Activated CD4-positive, alpha-beta T cell treated with anti-CD3 and anti-CD28 coated beads, Interleukin-2, amount 10 ng/mL, durations not matched to agents 24 days and 14 days (primary cell): Measurements from ENCODE around the gene PRM1. TPM values are rescaled to one million over a fixed set of nuclear protein-coding genes. Genes with fewer than 3 reads are reported as not detected.
A peak's percentile ranks its signal among the peaks of the same experiment; 100 is the strongest.

Source experiments
- DNase-seq: peaks from one replicate; pipeline ENCODE4 v3.0.0; 2022
- H3K27ac Mint-ChIP-seq: one replicate; pipeline ENCODE4 v1.8.0; 2022; ENCODE audit warnings: mild to moderate bottlenecking, mixed read lengths
- H3K27me3 Mint-ChIP-seq: one replicate; pipeline ENCODE4 v1.8.0; 2022; ENCODE audit warnings: mixed read lengths
- H3K36me3 Mint-ChIP-seq: one replicate; pipeline ENCODE4 v1.8.0; 2022; ENCODE audit warnings: low read depth, mild to moderate bottlenecking, mixed read lengths
- H3K4me1 Mint-ChIP-seq: one replicate; pipeline ENCODE4 v1.8.0; 2021; ENCODE audit warnings: mixed read lengths
- H3K4me3 Mint-ChIP-seq: one replicate; pipeline ENCODE4 v1.8.0; 2022; ENCODE audit warnings: mild to moderate bottlenecking, moderate library complexity, mixed read lengths
- H3K9me3 Mint-ChIP-seq: one replicate; pipeline ENCODE4 v1.8.0; 2021; ENCODE audit warnings: mixed read lengths
- intact Hi-C: fragments of 100-400 bp; cut with micrococcal nuclease; formaldehyde crosslinking; loops from one replicate; pipeline ENCODE4 v1.15.1; 2023
- total RNA-seq: library from RNA; stranded (reverse); gene quantifications from 2 replicates; pipeline ENCODE4 v1.2.3, GENCODE V29; 2022

PRM1 gene
- total RNA-seq, 1 donor from 2014 or later = not detected

- peak overlapping the region; percentile 83 for H3K27ac Mint-ChIP-seq
- H3K36me3 Mint-ChIP-seq = no peaks in the 10 kb centered on the region
- H3K9me3 Mint-ChIP-seq = no peaks in the 10 kb centered on the region
- H3K4me3 Mint-ChIP-seq = peak overlapping the region; percentile 56
- intact Hi-C loops = no loop called here
- peaks cover 42% of the 10 kb centered on the region for H3K4me1 Mint-ChIP-seq
- DNase-seq = peak; percentile 85
- no peaks in the 10 kb centered on the region for H3K27me3 Mint-ChIP-seq
These were observed 40.3 kb downstream of the PRM1 start for GRCh38 chr16:11240636-11241473.

- Mint-ChIP-seq H3K4me1 (peaks cover 41% of the 10 kb centered on the region), H3K27me3 (no peaks in the 10 kb centered on the region), H3K4me3 (peak overlapping the region; percentile 56), H3K36me3 (no peaks in the 10 kb centered on the region), H3K27ac (peak overlapping the region; percentile 83), H3K9me3 (no peaks in the 10 kb centered on the region)
- intact Hi-C loops = no loop called here
- DNase-seq = no peak
These were observed 41.2 kb downstream of the PRM1 start for GRCh38 chr16:11239644-11240632.

GRCh38 chr16:11238272-11239202, 42.6 kb downstream of the PRM1 start:
- peak overlapping the region; percentile 39 for H3K27ac Mint-ChIP-seq
- no peak overlapping the region for H3K4me3 Mint-ChIP-seq
- intact Hi-C loops = no loop called here
- no peaks in the 10 kb centered on the region for H3K9me3 Mint-ChIP-seq
- DNase-seq = no peak
- H3K4me1 Mint-ChIP-seq = peaks cover 52% of the 10 kb centered on the region
- H3K36me3 Mint-ChIP-seq = no peaks in the 10 kb centered on the region
- no peaks in the 10 kb centered on the region for H3K27me3 Mint-ChIP-seq

- no peaks in the 10 kb centered on the region for H3K27me3 Mint-ChIP-seq
- H3K4me1 Mint-ChIP-seq = peaks cover 68% of the 10 kb centered on the region
These were observed 44.5 kb downstream of the PRM1 start for GRCh38 chr16:11236461-11237254.

GRCh38 chr16:11235703-11235991, 45.5 kb downstream of the PRM1 start:
- no peaks in the 10 kb centered on the region for H3K9me3 Mint-ChIP-seq
- no peak overlapping the region for H3K4me3 Mint-ChIP-seq
- intact Hi-C loops = no loop called here

More at GRCh38 chr16:11236461-11237254, 44.5 kb downstream of the PRM1 start:
- Mint-ChIP-seq H3K36me3 (no peaks in the 10 kb centered on the region), H3K27ac (peak overlapping the region; percentile 72), H3K4me3 (peak overlapping the region; percentile 15), H3K9me3 (no peaks in the 10 kb centered on the region)
- intact Hi-C loops = no loop called here
- no peak for DNase-seq

GRCh38 chr16:11234884-11235702, 46.0 kb downstream of the PRM1 start:
- intact Hi-C loops = loop anchor here (1.0 kb wide), 3 partner anchors 17 to 271 kb away; no protein-coding TSS in a partner anchor
- Mint-ChIP-seq H3K9me3 (no peaks in the 10 kb centered on the region), H3K4me3 (peak overlapping the region; percentile 19), H3K27me3 (no peaks in the 10 kb centered on the region), H3K27ac (peak overlapping the region; percentile 68), H3K4me1 (peaks cover 69% of the 10 kb centered on the region), H3K36me3 (no peaks in the 10 kb centered on the region)
- DNase-seq = peak; percentile 68

More at GRCh38 chr16:11235703-11235991, 45.5 kb downstream of the PRM1 start:
- Mint-ChIP-seq H3K27ac (peak overlapping the region; percentile 68), H3K27me3 (no peaks in the 10 kb centered on the region), H3K4me1 (peaks cover 73% of the 10 kb centered on the region), H3K36me3 (no peaks in the 10 kb centered on the region)
- DNase-seq = no peak

- Mint-ChIP-seq H3K4me3 (peak overlapping the region; percentile 78), H3K27me3 (no peaks in the 10 kb centered on the region), H3K4me1 (peaks cover 71% of the 10 kb centered on the region), H3K27ac (peak overlapping the region; percentile 98), H3K9me3 (no peaks in the 10 kb centered on the region), H3K36me3 (no peaks in the 10 kb centered on the region)
- intact Hi-C loops = loop anchor here (1.0 kb wide), 8 partner anchors 9 to 270 kb away; no protein-coding TSS in a partner anchor
- DNase-seq = peak; percentile 91
These were observed 47.3 kb downstream of the PRM1 start for GRCh38 chr16:11233727-11234376.

- Mint-ChIP-seq H3K27me3 (no peaks in the 10 kb centered on the region), H3K4me1 (peaks cover 74% of the 10 kb centered on the region), H3K27ac (peak overlapping the region; percentile 98), H3K4me3 (peak overlapping the region; percentile 78), H3K9me3 (no peaks in the 10 kb centered on the region), H3K36me3 (no peaks in the 10 kb centered on the region)
- DNase-seq = peak; percentile 98
- intact Hi-C loops = loop anchor here (1.0 kb wide), 5 partner anchors 8 to 181 kb away; no protein-coding TSS in a partner anchor
These were observed 48.0 kb downstream of the PRM1 start for GRCh38 chr16:11232852-11233726.

- Mint-ChIP-seq H3K4me3 (peak overlapping the region; percentile 78), H3K27me3 (no peaks in the 10 kb centered on the region), H3K9me3 (no peaks in the 10 kb centered on the region), H3K27ac (peak overlapping the region; percentile 98), H3K36me3 (no peaks in the 10 kb centered on the region), H3K4me1 (peaks cover 74% of the 10 kb centered on the region)
- DNase-seq = no peak
- intact Hi-C loops = no loop called here
These were observed 48.8 kb downstream of the PRM1 start for GRCh38 chr16:11232302-11232851.

GRCh38 chr16:11231367-11231970, 49.7 kb downstream of the PRM1 start:
- Mint-ChIP-seq H3K27me3 (no peaks in the 10 kb centered on the region), H3K9me3 (no peaks in the 10 kb centered on the region), H3K4me3 (peak overlapping the region; percentile 67), H3K4me1 (peaks cover 66% of the 10 kb centered on the region), H3K27ac (peak overlapping the region; percentile 98), H3K36me3 (no peaks in the 10 kb centered on the region)
- DNase-seq = no peak
- intact Hi-C loops = no loop called here
